HG02588 (cell line): ENCODE measurements around the gene IL12RB1.
"Not testable (repeated sequence)": the region's sequence is repeated elsewhere in the genome, so short reads cannot be mapped to it uniquely, and the experiment has no call there.

Source experiments
- ATAC-seq: cut with Tn5 transposase; IDR thresholded peaks from one replicate; pipeline ENCODE4 v1.9.1; 2021; ENCODE audit warnings: mild to moderate bottlenecking, moderate library complexity; ENCODE audit not compliant: unreplicated experiment

The IL12RB1 gene

DNA sequence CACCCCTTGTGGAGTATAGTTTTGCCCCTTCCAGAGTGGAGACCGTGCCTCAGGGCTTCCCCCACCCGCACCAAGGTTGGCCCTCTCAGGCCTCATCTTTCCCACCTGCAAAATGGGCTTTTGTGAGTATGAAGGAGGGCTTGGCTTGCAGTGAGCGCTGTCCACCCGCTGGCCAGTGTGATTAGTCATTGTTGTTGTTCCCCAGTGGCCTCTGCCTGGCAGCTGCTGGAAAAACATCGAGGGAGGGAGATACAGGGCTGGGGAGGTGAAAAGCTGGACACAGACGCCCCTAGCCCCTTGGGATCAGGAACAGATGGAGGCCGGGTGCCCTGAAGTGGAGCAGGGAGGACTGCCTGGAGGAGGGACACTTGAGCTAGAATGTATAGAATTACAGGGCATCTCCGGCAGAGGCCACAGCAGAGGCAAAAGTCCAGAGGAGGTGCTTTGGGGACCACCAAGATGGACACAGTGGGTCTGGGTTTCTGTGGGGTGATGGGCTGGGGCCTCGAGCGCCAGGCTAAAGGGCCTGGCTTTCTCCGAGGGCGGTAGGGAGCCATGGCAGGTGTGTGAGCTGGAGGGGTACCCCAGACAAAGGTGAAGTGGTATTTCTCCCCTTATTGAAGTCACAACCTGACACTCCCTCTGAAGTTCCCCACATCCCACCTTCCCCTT, 3.9 kb upstream of the IL12RB1 start:
- no peak for ATAC-seq

DNA sequence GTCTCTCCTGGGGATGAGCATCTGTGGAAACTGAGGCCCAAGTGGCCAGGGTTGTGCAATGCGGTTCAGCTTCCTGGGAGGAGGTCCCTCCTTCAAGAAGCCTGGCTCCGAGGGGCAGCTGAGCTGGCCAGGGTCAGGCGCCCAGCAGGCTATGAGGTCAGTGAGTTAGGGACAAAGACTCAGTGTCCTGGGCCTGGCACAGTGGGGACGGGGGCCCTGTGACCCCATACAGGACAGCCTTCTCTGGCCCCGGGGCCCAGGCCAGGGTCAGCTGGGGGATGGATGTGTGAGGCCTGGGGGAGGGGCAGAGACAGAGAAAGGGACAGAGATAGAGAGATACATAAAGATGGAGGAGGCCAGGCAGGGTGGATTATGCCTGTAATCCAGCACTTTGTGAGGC, 3.0 kb upstream of the IL12RB1 start:
- ATAC-seq: no peak

GRCh38 chr19:18089096-18089541, 2.4 kb upstream of the IL12RB1 start:
- ATAC-seq: not testable (repeated sequence)

DNA sequence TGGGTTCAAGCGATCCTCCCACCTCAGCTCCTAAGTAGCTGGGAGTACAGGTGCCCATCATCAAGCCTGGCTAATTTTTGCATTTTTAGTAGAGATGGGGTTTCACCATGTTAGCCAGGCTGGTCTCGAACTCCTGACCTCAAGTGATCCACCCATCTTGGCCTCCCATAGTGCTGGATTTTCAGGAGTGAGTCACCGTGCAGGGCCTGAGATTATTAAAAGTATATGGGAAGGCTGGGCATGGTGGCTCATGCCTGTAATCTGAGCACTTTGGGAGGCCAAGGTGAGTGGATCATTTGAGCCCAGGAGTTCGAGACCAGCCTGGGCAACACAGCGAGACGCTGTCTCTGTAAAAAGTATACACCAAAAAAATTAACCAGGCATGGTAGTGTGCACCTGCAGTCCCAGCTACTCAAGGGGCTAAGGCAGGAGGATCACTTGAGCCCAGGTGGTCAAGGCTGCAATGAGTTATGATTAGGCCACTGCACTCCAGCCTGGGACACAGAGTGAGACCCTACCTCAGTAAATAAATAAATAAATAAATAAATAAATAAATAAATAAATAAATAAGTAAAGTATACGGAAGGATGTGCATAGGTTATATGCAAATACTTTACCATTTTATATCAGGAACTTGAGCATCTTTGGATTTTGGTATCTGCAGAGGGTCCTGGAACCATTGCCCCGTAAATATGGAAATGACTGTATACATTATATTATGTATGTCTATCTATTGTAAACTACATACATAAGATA, 854 bp downstream of the IL12RB1 start:
- no peak for ATAC-seq

DNA sequence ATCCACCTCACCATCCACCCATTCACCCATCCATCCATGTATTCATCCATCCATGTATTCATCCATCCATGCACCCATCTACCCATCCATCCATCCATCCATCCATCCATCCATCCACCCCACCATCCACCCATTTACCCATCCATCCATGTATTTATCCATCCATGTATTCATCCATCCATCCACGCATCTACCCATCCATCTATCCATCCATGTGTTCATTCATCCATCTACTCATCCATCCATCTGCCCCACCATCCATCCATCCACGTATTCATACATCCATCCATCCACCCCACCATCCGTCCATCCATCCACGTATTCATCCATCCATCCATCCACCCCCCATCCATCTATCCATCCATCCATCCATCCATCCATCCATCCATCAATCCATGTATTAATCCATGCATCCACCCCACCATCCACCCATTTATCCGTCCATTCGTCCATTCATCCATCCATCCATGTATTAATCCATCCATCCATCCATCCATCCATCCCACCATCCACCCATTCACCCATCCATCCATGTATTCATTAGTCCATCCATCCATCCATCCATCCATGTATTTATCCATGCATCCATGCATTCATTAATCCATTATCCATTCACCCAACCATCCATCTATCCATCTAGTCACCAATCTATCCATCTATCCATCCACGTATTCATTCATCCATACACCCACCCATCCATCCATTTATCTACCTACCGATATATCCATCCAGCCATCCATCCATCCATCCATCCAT, 2.6 kb downstream of the IL12RB1 start:
- ATAC-seq: no peak

GRCh38 chr19:18074192-18074591, 12.5 kb downstream of the IL12RB1 start:
- no peak for ATAC-seq

- no peak for ATAC-seq
Observed at GRCh38 chr19:18073197-18073596, 13.5 kb downstream of the IL12RB1 start.

DNA sequence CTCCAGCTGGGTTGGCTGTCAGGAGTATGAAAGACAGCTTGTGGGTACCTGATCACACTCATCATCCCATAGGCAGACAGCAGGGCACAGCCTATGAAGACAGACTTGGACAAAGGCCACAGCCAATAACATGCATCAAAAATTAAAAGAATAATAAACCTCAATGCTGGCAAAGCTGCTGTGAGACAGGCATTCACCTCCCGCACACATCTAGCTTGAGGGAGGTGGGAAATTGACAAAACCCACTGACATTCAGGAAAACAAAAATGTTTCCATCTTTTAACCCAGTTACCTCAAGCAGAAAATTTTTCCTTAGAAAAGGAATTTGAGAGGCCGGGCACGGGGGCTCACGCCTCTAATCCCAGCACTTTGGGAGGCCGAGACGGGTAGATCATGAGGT, 14.4 kb downstream of the IL12RB1 start:
- no peak for ATAC-seq

GRCh38 chr19:18070181-18070580, 16.6 kb downstream of the IL12RB1 start:
- no peak for ATAC-seq

DNA sequence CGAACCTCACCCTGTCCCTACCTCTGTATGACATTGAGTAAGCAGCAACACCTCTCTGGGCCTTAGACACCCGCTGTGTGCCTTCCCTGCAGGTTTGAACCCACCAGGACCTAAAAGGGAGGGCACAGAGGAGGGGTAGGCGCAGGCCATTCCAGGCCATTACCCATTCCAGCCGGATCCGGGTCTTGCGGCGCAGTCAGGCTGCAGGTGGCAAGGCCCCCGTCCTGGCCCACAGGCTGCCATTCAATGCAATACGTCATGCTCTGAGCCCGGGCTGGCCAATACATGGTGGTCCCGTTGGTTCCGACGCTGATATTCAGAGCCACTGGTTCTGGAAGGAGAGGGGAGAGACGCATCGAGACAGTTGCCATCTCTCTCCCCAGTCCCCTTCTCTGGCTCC, 17.4 kb downstream of the IL12RB1 start:
- no peak for ATAC-seq

DNA sequence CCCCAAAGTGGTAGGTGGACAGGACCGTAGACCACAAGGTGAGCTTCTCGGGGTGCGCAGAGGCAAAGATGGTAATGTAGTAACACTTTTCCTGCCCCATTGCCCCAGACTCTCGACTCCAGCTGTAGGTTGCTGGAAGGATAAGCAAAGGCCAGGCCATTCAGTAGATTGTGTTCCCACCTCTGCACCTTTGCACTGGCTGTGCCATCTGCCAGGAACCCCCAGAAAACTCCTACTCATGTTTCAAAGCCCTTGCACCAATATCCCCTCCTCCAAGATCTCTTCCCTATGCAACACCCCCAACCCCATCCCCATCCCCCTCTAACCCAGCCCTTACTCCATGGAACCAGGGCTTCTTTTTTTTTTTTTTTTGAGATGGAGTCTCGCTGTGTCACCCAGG, 18.3 kb downstream of the IL12RB1 start:
- no peak for ATAC-seq

DNA sequence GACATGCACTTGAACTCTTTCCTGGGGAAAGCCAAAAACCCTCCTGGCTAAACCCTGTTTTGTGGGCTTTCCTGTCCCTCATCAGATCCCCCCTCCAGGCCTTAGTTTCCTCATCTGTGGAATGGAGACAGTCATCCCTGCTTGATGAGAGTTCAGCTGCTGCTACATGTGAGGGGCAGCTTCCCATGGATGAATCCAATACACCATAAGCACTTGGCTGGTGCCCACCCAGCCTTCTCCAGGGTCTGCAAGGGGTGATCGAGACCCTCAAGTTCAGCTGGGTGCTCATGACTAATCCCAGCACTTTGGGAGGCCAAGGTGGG, 21.6 kb downstream of the IL12RB1 start:
- ATAC-seq: no peak

GRCh38 chr19:18063463-18063862, 23.3 kb downstream of the IL12RB1 start:
- ATAC-seq: no peak

GRCh38 chr19:18062028-18062427, 24.7 kb downstream of the IL12RB1 start:
- no peak for ATAC-seq

DNA sequence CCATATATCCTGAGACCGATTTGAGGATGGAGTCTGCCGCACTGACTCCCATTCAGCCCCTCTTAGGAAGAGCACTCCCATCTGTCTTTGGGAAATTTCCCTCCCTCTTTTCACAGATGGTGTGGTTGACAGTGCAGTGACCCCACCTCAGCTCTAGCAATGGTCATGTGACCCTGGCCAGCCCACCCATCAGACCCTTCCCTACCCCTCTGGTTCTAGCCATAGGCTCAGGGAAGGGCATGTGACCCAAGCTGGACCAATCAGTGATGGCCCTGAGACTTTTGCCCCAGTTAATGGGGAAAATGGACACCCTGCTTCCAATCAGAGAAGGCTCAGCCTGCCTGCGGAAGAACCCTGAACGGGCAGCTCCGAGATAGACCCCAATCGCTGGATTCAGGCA, 26.3 kb downstream of the IL12RB1 start:
- no peak for ATAC-seq

DNA sequence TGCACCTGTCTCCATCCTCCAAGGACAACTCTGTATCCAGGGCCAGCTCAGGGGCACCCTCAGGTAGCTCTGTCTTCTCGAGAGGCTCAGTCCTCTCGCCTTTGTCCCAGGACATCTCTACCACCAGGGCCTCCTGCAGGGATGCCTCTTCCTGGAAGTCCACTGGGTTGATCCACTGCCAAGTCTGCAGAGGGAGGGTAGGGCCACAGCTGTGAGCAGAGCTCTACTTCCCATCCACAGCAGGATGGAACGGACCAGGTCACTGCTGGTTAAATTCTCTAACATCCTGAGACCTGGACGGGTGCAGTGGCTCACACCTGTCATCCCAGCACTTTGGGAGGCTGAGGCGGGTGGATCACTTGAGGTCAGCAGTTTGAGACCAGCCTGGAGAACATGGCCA, 26.8 kb downstream of the IL12RB1 start:
- no peak for ATAC-seq

DNA sequence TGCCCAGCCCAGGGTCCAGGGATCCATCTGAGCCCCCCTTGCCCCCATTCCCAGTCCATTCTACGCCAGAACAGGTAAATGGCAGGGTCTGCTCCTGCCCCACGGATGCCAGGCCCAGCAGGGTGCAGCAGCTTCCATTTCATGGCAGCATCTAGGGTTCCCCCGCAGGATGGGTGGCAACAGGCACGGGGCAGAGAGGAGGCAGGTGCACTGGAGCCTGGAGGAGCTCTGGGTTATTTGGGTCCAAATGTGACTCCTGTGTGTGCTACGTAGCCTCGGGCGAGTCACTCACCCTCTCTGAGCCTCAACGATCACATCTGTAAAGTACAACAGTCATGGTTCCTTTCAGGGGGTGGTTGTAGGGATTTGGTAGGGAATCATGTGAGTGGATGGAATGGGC, 27.4 kb downstream of the IL12RB1 start:
- ATAC-seq: no peak

GRCh38 chr19:18058208-18059009, 28.3 kb downstream of the IL12RB1 start:
- no peak for ATAC-seq

DNA sequence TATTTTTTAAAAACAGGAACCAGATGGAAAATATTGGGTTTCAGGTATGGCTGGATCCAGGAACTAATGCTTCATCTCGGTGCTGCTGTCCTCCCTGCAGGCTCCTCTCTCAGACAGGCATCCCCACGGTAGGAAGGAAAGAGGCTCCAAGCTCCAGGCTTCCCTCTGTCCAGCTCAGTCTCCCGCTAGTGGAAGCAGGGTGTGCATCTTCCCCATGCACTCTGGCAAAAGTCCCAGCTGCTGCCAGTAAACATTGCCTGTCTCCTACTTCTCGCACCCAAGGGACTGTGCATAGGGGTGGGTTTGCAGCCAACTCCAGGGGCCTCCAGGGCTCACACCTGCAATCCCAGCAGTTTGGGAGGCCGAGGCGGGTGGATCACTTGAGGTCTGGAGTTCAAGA, 29.2 kb downstream of the IL12RB1 start:
- ATAC-seq: no peak

GRCh38 chr19:18055967-18056366, 30.8 kb downstream of the IL12RB1 start:
- no peak for ATAC-seq

- no peak for ATAC-seq
Observed at GRCh38 chr19:18053576-18054219, 33.0 kb downstream of the IL12RB1 start.
